Activated CD4-positive, alpha-beta T cell treated with anti-CD3 and anti-CD28 coated beads, Interleukin-2, Interleukin-6, amounts not matched to agents 100 ng/mL and 50 ng/mL, durations not matched to agents 16 hours and 8 hours (primary cell): ENCODE data around the gene CDH2.

Experiments used
- DNase-seq: peaks from one replicate; pipeline ENCODE4 v3.0.0-alpha.2; 2020

The CDH2 gene

GRCh38 chr18:28176948-28177827 is at the start of gene CDH2:
Gene CDH2, minus strand, starts transcription at chr18:28177130. Its CDS starts 108 bp downstream, at chr18:28177022.
- DNase-seq: peak; percentile 40

GRCh38 chr18:28212060-28212459 is 35.1 kb upstream of the CDH2 start:
- no peak for DNase-seq

- DNase-seq: no peak
Observed at GRCh38 chr18:28208712-28209265, 31.9 kb upstream of the CDH2 start.

DNA sequence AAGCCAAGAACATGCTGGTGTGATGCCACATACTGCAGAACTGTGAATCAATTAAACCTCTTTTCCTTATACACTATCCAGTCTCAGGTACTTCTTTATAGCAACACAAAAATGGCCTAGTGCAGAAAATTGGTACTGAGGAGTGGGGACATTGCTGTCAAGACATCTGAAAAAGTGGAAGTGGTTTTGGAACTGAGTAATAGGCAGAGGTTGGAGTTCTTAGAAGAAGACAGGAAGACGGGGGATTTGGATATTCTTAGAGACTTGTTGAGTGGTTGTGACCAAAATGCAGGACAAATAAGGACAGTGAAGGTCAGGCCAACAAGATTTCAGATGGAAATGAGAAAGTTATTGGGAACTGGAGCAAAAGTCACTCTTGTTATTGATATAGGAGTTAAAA is 31.3 kb upstream of the CDH2 start:
- no peak for DNase-seq

DNA sequence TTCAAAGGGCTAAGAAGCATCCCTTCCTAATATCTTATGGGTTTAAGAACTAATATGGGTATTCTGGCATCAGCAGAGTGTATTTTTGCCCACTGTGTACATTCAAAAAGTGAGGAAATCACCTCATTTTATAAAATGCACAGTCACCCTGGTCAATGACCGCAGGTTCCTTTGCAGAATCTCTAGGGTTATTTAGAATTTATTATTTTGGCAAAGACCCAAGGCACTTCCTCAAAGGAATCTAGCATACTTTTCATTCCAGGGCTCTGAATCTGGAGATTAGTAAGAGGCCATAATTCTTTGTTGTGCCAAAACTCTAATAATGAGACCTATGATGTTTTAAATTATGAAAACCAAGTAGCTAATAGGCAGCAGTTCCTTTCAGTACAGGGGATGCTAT is 27.2 kb upstream of the CDH2 start:
- no peak for DNase-seq

DNA sequence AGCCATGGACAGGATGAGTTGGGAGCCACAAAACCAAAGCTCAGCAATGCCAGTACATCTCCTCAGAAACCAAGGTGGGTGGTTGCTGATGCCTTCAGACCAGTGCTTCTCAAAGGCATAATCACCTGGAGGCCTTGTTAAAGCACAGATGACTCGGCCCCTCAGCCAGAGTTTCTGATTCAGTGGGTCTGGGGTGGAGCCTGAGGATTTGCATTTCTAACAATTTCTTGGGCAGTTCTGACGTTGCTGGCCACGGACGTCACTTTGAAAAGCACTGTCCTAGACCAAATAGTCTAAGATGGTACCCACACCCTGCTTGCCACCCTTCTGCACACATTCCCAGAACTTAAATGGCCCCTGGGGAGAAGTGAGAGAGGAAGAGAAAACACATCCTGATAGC is 24.1 kb upstream of the CDH2 start:
- DNase-seq: no peak

DNA sequence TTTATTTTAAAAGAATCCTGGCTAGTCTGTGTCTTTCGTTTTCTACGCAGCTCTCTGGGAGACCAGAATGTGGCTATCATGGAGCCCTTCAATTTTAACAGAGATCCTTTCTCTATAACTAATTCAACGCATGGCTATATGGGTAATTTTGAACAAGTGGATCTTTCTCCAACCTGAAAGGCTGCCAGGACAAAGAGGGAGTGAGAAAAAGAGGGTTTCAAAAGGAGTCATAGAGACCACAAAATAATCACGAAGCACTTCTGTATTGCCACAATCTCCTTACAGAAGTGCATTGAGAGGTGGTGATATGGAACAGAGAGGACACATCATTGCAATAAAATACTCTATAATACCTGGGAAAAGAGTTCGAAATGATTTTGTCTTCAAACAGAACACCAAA is 21.7 kb upstream of the CDH2 start:
- DNase-seq: no peak

GRCh38 chr18:28193177-28193778 is 16.3 kb upstream of the CDH2 start:
- DNase-seq: no peak

DNA sequence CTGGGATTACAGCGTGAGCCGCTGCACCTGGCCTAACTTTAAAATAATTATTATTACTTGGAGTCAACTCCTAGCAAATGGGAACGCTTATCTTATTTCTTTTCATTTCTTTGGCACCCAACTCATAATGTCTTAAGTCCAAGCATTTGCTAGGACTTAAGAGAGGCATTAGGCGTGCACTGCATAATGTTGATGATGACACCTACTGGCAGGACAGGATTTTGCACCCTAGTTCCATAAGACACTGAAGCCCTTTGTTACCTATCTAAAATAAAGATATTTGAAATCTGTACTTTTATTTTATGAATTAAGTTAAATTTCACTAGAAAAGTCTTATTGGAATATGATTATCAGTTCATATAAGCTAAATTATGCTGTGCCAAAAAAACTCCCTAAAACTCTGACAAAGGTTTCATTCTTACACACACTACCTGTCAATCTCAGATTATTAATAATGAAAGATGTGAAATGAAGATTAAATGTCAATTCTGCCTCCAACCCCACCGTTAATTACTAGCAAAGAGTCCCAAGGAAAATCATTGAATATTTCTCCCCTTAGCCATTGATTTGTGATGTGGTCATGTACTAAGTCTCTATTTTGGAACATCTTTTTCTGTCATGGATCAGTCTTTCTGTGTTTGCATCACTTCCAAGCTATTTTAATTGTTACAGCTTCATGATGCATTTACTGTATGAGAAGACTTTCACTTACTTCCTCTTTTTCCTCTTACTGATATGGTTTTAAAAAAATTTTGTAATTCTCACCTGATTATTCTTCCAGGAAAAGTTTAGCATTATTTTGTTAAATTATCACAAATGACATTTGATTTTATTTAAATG is 12.7 kb upstream of the CDH2 start:
- DNase-seq: peak; percentile 44

GRCh38 chr18:28185121-28185520 is 8.2 kb upstream of the CDH2 start:
- DNase-seq: no peak

- DNase-seq: no peak
Observed at GRCh38 chr18:28183418-28184078, 6.6 kb upstream of the CDH2 start.

GRCh38 chr18:28181616-28182015 is 4.7 kb upstream of the CDH2 start:
- no peak for DNase-seq

GRCh38 chr18:28178720-28179119 is 1.8 kb upstream of the CDH2 start:
- no peak for DNase-seq

DNA sequence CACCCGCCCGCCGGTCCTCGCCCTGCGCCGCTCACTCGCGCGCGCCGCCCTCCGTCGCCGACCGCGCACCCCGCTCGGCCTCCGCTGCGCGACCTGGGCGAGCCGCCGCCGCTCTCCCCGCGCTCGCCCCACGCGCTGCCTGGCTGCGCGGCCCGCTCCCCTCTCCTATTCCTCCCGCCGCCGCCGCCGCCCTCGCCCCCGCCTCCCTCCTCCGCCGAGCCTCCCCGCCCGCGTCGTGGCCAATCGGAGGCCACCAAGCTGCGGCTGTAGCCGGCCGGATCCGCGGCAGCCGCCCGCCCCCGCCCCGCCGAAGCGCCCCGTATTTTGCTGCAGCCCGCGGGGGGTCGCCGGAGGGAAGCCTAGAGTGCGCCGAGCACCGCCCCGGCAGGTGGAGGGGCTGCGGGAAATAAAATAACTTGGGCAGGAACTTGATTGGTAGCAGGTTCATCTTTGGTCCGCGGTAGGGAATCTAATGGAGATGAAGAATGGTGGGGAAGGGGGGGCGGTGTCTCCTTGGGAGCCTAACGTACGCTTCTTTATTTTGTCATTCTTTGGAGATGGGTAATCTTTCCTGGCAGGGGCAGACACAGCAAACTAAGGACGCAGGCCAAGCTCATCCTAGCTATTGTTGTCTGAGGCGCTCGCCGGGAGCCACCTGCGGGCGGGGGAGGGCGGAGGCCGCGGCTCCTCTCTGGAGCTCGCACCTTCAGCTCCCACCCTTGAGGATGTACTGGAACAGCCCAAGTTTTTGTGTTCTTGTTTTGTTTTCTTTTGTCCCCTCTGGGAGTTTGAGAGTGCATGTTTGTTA is 1.1 kb upstream of the CDH2 start:
- peak; percentile 8 for DNase-seq

DNA sequence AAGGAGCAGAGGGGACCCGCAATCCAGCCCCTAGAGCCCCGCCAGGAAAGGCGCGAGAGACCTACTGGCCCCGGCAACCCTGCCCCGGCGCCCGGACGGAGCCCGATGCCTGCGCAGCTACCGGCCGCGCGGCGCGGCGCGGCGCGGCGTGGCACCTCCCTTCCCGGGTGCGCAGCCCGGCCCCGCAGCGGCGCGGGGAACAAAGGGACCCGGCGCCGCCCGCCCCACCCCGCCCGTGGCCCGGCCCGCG is 307 bp downstream of the CDH2 start:
- no peak for DNase-seq

DNA sequence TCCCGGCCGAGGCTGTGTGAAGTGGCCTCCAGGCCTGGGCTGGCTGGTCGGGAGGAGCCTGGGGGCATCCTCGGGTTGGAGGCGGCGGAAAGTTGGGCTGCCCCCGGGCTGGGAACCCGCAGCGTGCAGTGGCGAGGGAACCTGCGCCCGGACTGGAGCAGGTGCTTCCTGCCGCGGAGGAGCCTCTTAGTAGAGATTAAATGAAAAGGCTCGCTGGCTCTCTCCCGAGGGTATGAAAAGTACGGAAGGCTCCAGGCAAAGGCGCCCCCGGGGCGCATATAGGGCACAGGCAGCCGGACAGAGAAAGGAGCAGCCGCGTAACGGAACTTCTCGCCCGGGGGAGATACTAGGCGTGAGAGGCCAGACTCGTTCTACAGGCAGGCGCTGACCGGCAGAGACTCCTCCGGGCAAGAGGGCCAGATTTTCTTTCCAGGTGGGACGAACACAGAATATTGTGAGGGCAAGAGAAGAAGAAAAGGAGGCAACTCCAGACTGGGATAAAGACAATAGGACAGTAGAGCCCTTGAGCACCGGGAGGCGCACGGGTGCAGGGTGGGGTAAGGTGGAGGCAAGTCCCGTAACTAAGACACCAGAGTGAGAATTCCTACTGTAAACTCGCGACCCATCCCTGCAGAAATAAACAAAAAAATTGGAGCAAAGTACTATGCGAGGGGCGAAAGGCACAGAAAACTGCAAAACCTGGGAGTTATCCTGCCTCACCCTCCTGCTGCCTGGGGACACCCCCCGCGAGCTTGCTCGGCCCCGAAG is 816 bp downstream of the CDH2 start:
- DNase-seq: no peak

- DNase-seq: no peak
Observed at GRCh38 chr18:28175150-28175929, 1.6 kb downstream of the CDH2 start.

DNA sequence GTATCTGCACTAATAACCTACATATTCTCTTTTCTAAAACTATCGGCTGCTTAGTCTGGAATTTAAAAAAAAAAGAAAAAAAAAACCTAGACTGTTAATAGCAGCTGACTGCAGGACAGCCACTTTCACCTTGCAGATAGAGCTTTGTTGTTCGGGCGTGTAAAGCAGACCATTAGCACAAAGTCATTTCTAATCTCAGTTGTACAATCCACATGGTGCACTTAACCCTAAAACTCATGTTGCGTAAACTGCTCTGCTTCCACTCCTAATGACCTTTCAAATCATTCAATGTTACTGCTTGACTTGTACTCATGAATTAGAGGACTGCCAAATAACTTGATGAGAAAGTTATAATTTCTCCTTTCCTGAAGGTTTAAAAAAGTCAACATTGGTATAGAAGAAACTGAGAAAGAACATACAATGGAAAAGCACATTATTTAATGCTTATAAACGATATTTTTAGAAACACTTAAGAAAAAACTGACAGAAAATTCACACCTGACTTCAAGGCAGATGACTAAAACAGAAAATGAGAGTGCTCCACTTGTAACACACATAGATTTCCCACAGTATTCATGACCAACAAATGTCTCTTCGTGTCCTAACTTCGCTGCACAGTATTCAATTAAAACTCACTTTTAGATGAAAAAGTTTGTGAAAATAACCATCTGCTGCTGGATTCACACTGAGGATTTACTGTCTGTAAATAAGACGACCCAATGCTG is 2.6 kb downstream of the CDH2 start:
- DNase-seq: no peak

DNA sequence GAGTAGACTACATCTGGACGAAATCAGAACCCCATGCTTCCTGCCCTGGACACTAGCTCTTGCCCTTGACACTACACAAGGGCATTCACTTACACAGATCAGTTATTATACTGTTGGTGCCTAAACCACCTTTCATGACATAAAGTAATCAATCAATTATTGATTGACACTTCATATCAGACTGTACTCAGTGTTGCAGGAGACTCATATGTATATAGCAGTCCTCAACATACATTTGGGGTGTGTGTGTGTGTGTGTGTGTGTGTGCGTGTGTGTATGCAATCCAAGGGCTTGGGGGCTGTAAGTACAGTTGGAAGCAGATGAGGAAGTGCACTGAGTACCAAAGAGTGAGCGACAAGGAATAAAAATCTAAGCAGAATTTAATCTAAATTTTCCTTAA is 5.1 kb downstream of the CDH2 start:
- no peak for DNase-seq

DNA sequence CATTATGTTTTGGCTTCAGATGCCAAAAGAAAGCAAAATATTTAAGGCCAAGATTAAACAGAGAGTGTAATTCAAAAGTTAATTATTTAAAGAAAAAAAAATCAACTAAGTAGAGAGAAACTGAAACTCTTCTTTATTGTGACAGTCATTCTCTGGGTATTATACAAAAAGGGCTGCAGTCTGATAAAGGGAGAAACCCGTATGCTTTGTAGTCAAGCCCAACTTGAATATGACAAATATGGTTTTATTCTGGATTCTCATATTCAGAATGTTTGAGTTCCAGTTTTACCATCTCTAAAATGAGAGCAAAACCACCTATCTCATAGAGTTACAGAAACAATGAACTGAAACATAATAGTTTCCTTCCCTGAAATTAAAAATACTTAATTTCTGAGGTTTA is 8.2 kb downstream of the CDH2 start:
- DNase-seq: no peak
